HG02943 (cell line): ENCODE data around the gene BRAT1.
"Not testable (repeated sequence)": the region's sequence is repeated elsewhere in the genome, so short reads cannot be mapped to it uniquely, and the experiment has no call there.

ENCODE experiments used
- ATAC-seq: cut with Tn5 transposase; IDR thresholded peaks from one replicate; pipeline ENCODE4 v1.9.1; 2021; ENCODE audit warnings: mild to moderate bottlenecking, low read depth, moderate library complexity; ENCODE audit not compliant: unreplicated experiment

The BRAT1 gene

DNA sequence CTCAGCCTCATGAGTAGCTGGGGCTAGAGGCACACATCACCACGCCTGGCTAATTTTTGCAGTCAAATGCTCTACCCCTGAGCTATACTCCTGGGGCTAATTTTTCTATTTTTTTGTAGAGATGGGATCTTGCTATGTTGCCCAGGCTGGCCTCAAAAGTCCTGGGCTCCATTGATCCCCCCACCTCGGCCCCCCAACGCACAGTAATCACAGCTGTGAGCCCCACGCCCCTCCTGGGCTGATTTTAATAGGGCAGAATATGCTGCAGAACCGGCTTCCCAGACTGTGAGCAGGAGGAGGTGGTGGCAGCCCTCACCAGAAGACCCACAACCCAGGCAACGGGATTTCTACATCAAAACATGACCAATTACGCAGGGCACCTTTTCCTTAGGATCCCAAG is 15.2 kb downstream of the BRAT1 start:
- no peak for ATAC-seq

GRCh38 chr7:2539031-2539911 is 16.1 kb downstream of the BRAT1 start:
- ATAC-seq = no peak

DNA sequence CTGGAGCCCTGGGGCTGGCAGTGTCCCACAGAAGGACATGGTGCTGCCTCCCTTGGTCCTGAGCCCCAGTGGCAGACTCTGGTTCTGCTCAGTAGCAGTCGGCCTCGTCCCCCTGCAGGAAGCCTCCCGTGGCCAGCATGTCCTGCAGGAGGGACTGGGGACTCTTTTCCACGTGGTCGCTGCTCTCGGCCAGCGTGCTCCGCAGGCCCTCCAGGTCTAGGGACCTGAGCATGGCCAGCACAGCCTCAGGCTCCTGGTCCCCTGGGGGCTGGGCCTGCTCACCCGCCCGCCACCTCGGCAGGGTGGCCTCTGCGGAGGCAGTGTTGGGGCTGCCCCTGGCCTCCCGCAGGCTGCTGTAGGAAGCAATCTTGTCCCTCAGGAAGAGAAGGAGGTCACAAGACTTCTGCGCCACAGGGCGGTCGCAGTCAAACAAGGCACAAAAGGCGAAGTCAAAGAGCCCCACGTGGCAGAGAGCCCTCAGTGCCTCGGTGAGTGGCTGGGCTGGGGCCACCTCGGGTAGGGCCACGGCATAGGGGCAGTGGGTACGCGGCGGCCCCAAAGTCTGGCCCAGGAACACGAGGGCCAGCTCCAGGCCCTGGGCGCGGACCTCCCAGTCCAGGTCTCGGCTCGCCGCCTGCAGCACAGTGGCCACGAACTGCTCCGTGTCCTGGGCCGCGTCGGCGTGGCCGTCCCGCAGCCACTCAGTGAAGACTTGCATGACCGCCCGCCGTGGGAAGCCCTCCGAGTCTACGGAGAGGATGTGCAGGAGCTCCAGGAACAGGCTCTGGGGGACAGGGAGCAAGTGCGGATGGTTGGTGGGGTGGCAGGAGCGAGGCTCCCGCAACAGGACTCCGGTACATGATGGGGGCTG is 17.1 kb downstream of the BRAT1 start:
- ATAC-seq = no peak

DNA sequence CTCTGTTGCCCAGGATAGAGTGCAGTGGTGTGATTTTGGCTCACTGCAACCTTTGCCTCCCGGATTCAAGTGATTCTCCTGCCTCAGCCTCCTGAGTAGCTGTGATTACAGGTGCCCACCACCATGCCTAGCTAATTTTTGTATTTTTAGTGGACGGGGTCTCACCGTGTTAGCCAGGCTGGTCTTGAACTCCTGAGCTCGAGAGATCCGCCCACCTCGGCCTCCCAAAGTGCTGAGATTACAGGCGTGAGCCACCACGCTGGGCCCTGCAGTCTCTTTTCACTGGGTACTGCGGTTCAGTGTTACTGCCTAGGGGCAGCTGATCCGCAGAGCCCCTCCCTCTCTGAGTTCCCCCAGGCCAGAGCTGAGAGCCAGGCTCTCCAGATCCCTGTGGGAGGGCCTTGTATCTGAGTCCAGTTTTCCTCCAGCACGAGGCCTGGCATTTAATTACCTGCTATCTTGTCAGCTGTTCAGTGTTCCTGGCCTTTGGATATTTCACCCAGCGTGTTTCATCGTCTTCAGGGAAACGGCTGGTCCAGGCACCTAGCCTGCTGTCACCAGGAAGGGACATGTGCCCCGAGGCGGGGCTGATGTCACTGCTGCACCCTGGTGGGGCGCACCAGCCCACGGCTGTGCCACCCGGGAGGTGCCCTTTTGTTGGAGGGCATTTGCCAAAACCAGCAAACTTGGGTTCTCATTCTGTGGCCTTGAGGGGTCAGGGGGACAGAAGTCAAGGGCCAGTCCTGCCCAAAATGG is 19.3 kb downstream of the BRAT1 start:
- ATAC-seq = not testable (repeated sequence)

GRCh38 chr7:2534214-2534613 is 21.1 kb downstream of the BRAT1 start:
- ATAC-seq = not testable (repeated sequence)

- not testable (repeated sequence) for ATAC-seq
These were observed 21.8 kb downstream of the BRAT1 start for GRCh38 chr7:2533566-2533965.

DNA sequence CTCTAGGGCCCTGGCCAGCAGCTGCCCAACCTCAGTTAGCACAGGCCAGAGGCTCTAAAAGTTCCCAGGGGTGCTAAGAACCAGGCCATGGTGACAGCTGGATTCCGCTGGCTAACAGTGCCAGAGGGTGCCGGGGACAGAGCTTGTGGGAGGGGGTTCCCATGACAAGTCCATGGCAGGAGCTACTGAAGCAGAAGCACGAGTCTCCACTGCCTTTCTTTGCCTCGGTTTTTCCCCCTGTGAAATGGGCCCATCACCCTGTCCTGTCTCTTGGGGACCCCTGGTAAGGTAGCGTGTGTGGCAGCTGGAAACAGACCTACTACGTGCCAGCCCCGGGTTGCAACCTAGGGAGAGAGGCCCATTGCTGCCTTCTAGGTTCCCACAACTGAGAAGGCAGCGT is 22.5 kb downstream of the BRAT1 start:
- ATAC-seq = not testable (repeated sequence)

- not testable (repeated sequence) for ATAC-seq
These were observed 23.0 kb downstream of the BRAT1 start for GRCh38 chr7:2532199-2532772.

DNA sequence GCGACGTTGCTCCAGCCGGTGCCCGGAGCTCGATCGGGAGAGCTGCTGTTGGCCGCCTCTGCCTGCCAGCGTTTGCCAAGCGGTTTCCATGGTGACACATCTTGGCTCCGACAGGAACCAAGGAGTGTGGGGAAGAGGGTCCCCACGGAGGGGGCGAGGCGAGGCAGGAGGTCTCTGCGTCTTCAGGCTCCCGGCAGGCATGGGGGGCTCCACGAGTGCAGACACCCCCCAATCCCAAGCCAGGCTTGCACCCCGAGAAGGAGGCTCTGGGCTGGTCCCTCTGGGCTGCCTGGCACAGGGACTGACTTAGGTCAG is 23.6 kb downstream of the BRAT1 start:
- not testable (repeated sequence) for ATAC-seq

DNA sequence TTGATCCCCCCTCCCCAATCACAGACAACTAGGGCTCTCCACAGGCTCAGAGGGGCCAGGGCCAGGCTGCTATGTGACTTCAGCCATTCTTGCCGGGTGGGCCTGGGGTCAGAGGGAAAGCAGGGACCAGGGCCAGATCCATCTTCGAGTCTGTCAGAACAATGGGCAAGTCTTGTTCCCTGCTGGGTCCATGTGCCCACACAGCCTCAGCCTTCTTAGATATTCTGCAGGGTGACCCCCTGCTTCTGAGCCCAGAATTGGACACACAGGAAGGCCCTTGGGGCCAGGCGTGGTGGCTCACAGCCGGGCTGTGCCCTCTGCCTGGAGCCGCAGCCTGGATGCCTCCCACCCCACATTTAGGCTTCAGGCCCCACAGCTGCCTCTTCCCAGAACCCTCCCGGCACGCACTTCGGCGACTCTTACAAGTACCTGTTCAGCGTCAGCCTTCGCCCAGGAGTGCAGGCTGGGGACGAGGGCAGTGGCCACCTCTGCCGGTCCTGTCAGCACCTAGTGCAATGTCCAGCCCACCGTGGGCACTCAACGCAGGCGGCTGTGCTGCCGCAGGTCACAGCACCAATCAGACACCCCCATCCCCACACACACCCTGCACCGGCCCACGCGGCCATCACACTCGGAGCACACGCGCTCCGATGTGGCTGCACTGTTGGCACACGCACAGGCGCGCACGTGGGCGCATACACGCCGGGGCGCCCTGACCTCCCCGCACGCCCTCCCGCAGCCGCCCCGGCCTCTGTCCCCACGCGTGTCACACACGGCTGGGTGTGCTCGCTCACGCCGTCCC is 24.1 kb downstream of the BRAT1 start:
- ATAC-seq = not testable (repeated sequence)

- no peak for ATAC-seq
These were observed 25.0 kb downstream of the BRAT1 start for GRCh38 chr7:2530071-2530987.

DNA sequence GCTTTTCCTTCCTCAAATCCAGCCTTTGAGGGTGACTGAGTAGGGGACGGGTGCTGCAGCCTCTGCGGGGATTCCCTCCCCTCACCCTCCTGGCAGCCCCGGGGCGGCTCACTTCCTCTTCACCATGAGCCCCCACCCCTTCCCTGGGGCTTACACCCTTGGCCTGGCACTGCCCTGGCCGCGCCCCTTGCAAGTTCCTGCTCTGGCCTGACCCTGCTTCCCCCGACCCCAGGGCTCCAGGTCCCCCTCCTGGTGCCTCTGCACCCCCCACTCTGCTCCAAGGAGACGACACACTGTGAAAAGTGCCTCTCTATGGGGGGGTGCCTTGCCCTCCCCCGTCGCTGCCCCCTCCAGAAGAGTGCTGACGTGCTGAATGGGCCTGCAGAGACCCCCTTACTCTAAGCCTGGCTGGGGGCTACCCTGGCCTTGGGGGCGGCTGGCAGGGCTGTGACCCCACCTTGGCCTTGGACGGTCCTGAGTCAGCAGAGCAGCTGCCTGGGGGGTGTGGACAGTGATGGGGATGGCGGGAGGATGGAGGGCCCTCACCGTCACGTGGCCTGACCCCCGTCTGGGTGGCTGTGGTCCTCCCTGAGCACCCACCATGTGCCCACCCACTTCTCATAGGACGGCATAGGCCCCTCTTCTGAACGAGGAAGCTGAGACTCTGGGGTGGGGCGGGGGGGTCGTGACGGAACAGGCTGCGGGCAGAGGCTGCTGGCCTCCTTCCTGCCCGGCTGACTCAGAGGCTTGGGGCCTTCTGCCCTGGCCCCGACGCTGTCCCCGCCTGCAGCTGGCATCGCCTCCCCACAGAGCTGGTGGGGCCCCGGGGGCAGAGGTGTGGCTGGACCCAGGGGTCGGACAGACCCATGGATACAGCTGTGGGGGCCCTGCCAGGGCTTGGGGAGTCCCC is 25.9 kb downstream of the BRAT1 start:
- ATAC-seq = peak; percentile 51

GRCh38 chr7:2528481-2529095 is 26.7 kb downstream of the BRAT1 start:
- peak; percentile 22 for ATAC-seq

GRCh38 chr7:2527505-2528467 is 27.5 kb downstream of the BRAT1 start:
- ATAC-seq = no peak

- ATAC-seq = no peak
These were observed 28.4 kb downstream of the BRAT1 start for GRCh38 chr7:2526659-2527504.
